Natural killer cell (primary cell): ENCODE measurements around the gene GAL. TPM values are rescaled to one million over a fixed set of nuclear protein-coding genes. Genes with fewer than 3 reads are reported as not detected.

Experiments used
- ATAC-seq, 3 donors: fragments of 150-1000 bp in 2 of 3; fragments of 200-7000 bp in 1 of 3; cut with Tn5 transposase; 1 replicate in 1 of 3; 2 replicates in 2 of 3; pipeline ENCODE4 v1.10.0; 2021; ENCODE audit warnings: mild to moderate bottlenecking in 2 of 3, moderate library complexity in 2 of 3
- DNase-seq, 2 donors: peaks; one replicate each; pipeline versions ENCODE4 v3.0.0 to v3.0.0-alpha.2; 2013 to 2021; ENCODE audit warnings: mixed read lengths in 1 of 2
- H3K27ac ChIP-seq: one replicate; pipeline ENCODE4 v1.5.1; 2013; ENCODE audit warnings: mild to moderate bottlenecking, low read length
- H3K27me3 ChIP-seq: one replicate; pipeline ENCODE4 v1.6.1; 2013; ENCODE audit warnings: low read length; ENCODE audit not compliant: control insufficient read depth, insufficient read depth
- H3K36me3 ChIP-seq: one replicate; pipeline ENCODE4 v1.6.1; 2013; ENCODE audit warnings: low read length; ENCODE audit not compliant: control insufficient read depth, insufficient read depth
- H3K4me1 ChIP-seq: one replicate; pipeline ENCODE4 v1.6.1; 2013; ENCODE audit warnings: low read length; ENCODE audit not compliant: control insufficient read depth, insufficient read depth
- H3K4me3 ChIP-seq: one replicate; pipeline ENCODE4 v1.5.1; 2013; ENCODE audit warnings: low read length
- H3K9me3 ChIP-seq: one replicate; pipeline ENCODE4 v1.6.1; 2013; ENCODE audit warnings: low read length; ENCODE audit not compliant: control insufficient read depth, insufficient read depth
- H3K27ac Mint-ChIP-seq, 2 donors: one replicate each; pipeline ENCODE4 v1.8.0; 2022; ENCODE audit warnings: mild to moderate bottlenecking in 2 of 2, mixed read lengths in 2 of 2, moderate library complexity in 1 of 2
- H3K27me3 Mint-ChIP-seq, 2 donors: one replicate each; pipeline ENCODE4 v1.8.0; 2022; ENCODE audit warnings: low read depth in 2 of 2, mixed read lengths in 2 of 2
- H3K36me3 Mint-ChIP-seq: one replicate; pipeline ENCODE4 v1.8.0; 2022; ENCODE audit warnings: mixed read lengths
- H3K4me1 Mint-ChIP-seq, 2 donors: one replicate each; pipeline ENCODE4 v1.8.0; 2022; ENCODE audit warnings: mixed read lengths in 2 of 2
- H3K4me3 Mint-ChIP-seq: one replicate; pipeline ENCODE4 v1.8.0; 2022; ENCODE audit warnings: mild to moderate bottlenecking, moderate library complexity, mixed read lengths
- H3K9me3 Mint-ChIP-seq, 2 donors: one replicate each; pipeline ENCODE4 v1.8.0; 2022; ENCODE audit warnings: mixed read lengths in 2 of 2
- WGBS: methylation state at CpG from one replicate; pipeline ENCODE4 v1.1.7; 2013; ENCODE audit warnings: missing lambda C conversion rate; ENCODE audit not compliant: insufficient coverage; 5-methylcytosine and 5-hydroxymethylcytosine counted together
- intact Hi-C: fragments of 100-400 bp; cut with micrococcal nuclease; formaldehyde crosslinking; loops from one replicate; pipeline ENCODE4 v1.14.2; 2022
- total RNA-seq, 4 donors: library from RNA; stranded (reverse); fragments of 120-200 nt in 1 of 4; gene quantifications; one replicate each; pipeline versions ENCODE4 v1.2.3 to v1.2.4, GENCODE V29; 2013 to 2022
- TF ChIP-seq, protein P1 (sequence below): fragments of 200-600 bp; IDR thresholded peaks from one replicate; pipeline ENCODE4 v1.8.0; 2022; ENCODE audit warnings: antibody characterized with exemption

GAL gene
- total RNA-seq, 3 donors from 2014 or later (not counting 1 experiment from before 2014, with no cell fraction given), result not detected

DNA sequence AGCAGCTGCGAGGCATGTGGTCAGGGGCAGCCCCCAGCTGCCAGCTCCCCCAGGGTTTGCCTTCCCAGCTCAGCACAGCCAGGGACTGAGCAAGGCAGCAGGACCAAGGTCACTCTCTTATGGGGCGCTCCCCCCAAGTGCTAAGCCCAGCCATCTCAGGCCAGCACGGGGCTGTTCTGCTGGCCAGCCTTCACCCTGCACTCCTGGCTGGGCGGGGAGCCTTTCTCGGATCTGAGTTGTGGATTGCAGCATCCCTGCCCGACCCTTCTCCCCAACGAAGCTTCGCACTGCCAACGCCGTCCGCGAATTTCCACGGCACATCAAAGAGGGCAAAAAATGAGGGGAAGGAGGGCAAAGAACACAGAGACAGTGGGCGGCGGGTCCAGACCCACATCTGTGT lies 42.5 kb upstream of the GAL start:
- Histone ChIP-seq H3K27me3 (peaks cover 1% of the 10 kb centered on the region), H3K9me3 (peaks cover under 1% of the 10 kb centered on the region), H3K4me1 (no peaks in the 10 kb centered on the region), H3K4me3 (no peak overlapping the region), H3K27ac (no peak overlapping the region), H3K36me3 (no peaks in the 10 kb centered on the region)
- TF ChIP-seq, protein P1, sequence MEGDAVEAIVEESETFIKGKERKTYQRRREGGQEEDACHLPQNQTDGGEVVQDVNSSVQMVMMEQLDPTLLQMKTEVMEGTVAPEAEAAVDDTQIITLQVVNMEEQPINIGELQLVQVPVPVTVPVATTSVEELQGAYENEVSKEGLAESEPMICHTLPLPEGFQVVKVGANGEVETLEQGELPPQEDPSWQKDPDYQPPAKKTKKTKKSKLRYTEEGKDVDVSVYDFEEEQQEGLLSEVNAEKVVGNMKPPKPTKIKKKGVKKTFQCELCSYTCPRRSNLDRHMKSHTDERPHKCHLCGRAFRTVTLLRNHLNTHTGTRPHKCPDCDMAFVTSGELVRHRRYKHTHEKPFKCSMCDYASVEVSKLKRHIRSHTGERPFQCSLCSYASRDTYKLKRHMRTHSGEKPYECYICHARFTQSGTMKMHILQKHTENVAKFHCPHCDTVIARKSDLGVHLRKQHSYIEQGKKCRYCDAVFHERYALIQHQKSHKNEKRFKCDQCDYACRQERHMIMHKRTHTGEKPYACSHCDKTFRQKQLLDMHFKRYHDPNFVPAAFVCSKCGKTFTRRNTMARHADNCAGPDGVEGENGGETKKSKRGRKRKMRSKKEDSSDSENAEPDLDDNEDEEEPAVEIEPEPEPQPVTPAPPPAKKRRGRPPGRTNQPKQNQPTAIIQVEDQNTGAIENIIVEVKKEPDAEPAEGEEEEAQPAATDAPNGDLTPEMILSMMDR, result no peak
- Mint-ChIP-seq H3K4me1 (no peaks in the 10 kb centered on the region), H3K27ac (no peak overlapping the region), H3K4me3 (no peak overlapping the region), H3K9me3 (peaks cover 0 to 3% of the 10 kb centered on the region in 2 donors), H3K27me3 (peaks cover 6 to 9% of the 10 kb centered on the region in 2 donors), H3K36me3 (no peaks in the 10 kb centered on the region)
- ATAC-seq (no peak), DNase-seq (no peak)
- WGBS, result 90% methylated on average over 15 of the region's 15 CpGs
- intact Hi-C loops, result no loop called here

DNA sequence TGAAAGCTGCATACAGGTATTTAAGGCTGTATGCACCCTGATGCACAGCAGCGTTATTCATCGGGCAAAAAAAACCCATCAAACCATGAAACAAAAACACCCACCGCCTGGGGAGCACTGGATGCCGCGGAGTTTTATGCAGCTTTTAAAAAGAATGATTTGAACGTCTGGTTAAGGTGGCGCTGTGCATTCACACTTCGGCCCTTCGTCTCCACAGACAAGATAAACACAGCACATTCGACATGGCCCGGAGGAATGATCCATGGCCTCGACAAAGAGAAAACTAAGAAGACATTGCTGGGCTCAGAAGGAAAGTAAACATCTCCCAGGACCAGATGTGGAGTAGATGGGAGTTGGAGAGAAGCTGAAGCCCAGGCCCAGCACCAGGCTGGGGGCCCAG lies 40.8 kb upstream of the GAL start:
- intact Hi-C loops, result no loop called here
- TF ChIP-seq, protein P1, result no peak
- Histone ChIP-seq H3K27ac (no peak overlapping the region), H3K27me3 (peaks cover 3% of the 10 kb centered on the region), H3K4me1 (no peaks in the 10 kb centered on the region), H3K36me3 (no peaks in the 10 kb centered on the region), H3K4me3 (no peak overlapping the region), H3K9me3 (peaks cover 7% of the 10 kb centered on the region)
- no peak for DNase-seq
- ATAC-seq, result no peak
- H3K27ac Mint-ChIP-seq, result no peak overlapping the region
- WGBS, result 72% methylated on average over 12 of the region's 12 CpGs
- peaks cover 5 to 21% of the 10 kb centered on the region in 2 donors for H3K27me3 Mint-ChIP-seq
- H3K36me3 Mint-ChIP-seq, result no peaks in the 10 kb centered on the region
- no peaks in the 10 kb centered on the region for H3K4me1 Mint-ChIP-seq
- H3K9me3 Mint-ChIP-seq, result peaks cover 3 to 7% of the 10 kb centered on the region in 2 donors
- H3K4me3 Mint-ChIP-seq, result no peak overlapping the region

DNA sequence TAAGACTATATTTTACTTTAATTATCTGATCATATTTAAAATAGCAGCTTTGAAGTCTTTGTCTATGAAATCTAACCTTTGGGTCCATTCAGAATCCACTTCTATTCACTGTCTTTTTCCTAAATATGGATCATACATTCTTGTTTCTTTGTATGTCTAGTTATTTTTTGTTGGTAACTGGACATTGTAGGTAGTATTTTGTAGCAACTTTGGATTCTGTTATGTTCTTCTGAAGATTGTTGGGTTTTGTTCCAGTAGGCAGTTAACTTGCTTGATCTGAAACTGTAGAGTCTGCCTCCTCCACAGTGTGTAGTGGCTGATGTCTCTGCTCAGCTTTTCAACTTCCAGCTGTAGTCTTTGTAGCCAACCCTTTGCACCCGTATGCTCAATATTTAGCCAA lies 37.5 kb upstream of the GAL start:
- Histone ChIP-seq H3K4me3 (no peak overlapping the region), H3K4me1 (no peaks in the 10 kb centered on the region), H3K27me3 (peaks cover 3% of the 10 kb centered on the region), H3K36me3 (no peaks in the 10 kb centered on the region), H3K9me3 (peaks cover 7% of the 10 kb centered on the region), H3K27ac (no peak overlapping the region)
- 96% methylated on average over 1 of the region's 1 CpG for WGBS
- peaks cover 5 to 21% of the 10 kb centered on the region in 2 donors for H3K27me3 Mint-ChIP-seq
- ATAC-seq (no peak), DNase-seq (no peak)
- no peak overlapping the region for H3K27ac Mint-ChIP-seq
- H3K4me1 Mint-ChIP-seq, result no peaks in the 10 kb centered on the region
- no peak overlapping the region for H3K4me3 Mint-ChIP-seq
- H3K9me3 Mint-ChIP-seq, result peaks cover 3 to 7% of the 10 kb centered on the region in 2 donors
- intact Hi-C loops, result no loop called here
- H3K36me3 Mint-ChIP-seq, result no peaks in the 10 kb centered on the region
- TF ChIP-seq, protein P1, result no peak

DNA sequence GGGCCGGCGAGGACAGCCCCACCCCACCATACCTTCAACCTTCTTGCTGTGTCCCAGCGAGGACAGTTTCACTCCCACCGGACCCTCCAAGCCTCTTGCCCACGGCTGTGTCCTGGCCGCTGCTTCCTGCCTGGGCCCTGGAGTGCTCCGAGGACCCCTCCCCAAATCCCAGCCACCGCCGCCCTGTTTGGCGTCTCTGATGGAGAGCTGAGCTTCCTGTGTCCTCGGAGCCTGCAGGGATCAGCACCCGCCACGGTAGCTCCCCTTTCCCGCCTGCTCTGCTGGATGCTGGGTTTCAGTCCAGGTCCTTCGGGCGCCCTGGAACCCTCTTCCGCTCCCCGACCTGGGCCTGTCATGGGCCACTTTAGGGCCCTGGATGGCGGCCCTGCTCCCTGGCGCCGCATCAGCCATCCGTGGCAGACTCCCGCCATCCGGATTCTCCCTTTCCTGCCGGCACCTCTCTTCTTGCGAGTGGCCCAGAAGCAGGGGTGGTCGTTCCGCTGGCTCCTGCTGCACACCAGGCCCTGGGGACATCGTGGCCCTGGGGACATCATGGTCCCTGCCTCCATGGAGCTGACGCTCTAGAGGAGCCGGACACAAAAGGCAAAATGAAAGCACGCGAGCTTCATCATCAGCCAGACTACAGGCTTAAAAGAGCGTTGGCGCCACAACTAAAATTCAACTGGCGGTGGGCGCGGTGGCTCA lies 34.3 kb upstream of the GAL start:
- Histone ChIP-seq H3K27ac (no peak overlapping the region), H3K27me3 (peaks cover 3% of the 10 kb centered on the region), H3K4me1 (no peaks in the 10 kb centered on the region), H3K36me3 (no peaks in the 10 kb centered on the region), H3K4me3 (no peak overlapping the region), H3K9me3 (peaks cover 7% of the 10 kb centered on the region)
- no peaks in the 10 kb centered on the region for H3K36me3 Mint-ChIP-seq
- TF ChIP-seq, protein P1, result no peak
- peaks cover 3 to 7% of the 10 kb centered on the region in 2 donors for H3K9me3 Mint-ChIP-seq
- 66% methylated on average over 37 of the region's 38 CpGs for WGBS
- H3K4me3 Mint-ChIP-seq, result no peak overlapping the region
- intact Hi-C loops, result no loop called here
- no peak overlapping the region for H3K27ac Mint-ChIP-seq
- no peak for DNase-seq
- peaks cover 3 to 21% of the 10 kb centered on the region in 2 donors for H3K27me3 Mint-ChIP-seq
- ATAC-seq, result no peak
- H3K4me1 Mint-ChIP-seq, result no peaks in the 10 kb centered on the region
